Measurements from ENCODE around the gene VWF. TPM values are rescaled to one million over a fixed set of nuclear protein-coding genes. Genes with fewer than 3 reads are reported as not detected.

The VWF gene
- polyA plus RNA-seq, 1 donor (not counting 4 experiments of a cell fraction or from before 2014, with no cell fraction given) = 0.01 TPM

- FAIRE-seq (no peak), DNase-seq (ENCODE audit: low read depth, low spot score) (no peak)
- Histone ChIP-seq H3K9me1 (ENCODE audit: control insufficient read depth, extremely low read depth, insufficient read depth, low read length) (no peaks in the 10 kb centered on the region), H3K27me3 (ENCODE audit: control insufficient read depth, extremely low read depth, insufficient read depth, low read length) (peaks cover 4% of the 10 kb centered on the region), H3K9ac (ENCODE audit: control insufficient read depth, extremely low read depth, insufficient read depth, low read length) (no peak overlapping the region), H3K9me3 (ENCODE audit: control insufficient read depth, low read depth, low read length) (no peaks in the 10 kb centered on the region), H3K36me3 (ENCODE audit: control insufficient read depth in 2 of 2, extremely low read depth in 1 of 2, insufficient read depth in 2 of 2, low read length in 2 of 2) (no peaks in the 10 kb centered on the region), H3K79me2 (ENCODE audit: control insufficient read depth, insufficient read depth, low read length) (no peaks in the 10 kb centered on the region), H4K20me1 (ENCODE audit: control insufficient read depth, extremely low read depth, insufficient read depth, low read length) (no peaks in the 10 kb centered on the region), H3K4me1 (ENCODE audit: control insufficient read depth, extremely low read depth, insufficient read depth, low read length) (no peaks in the 10 kb centered on the region), H2AFZ (ENCODE audit: control insufficient read depth, low read length) (no peak overlapping the region), H3K4me3 (ENCODE audit: control insufficient read depth in 2 of 3, extremely low read depth in 1 of 3, insufficient read depth in 2 of 3, low read depth in 1 of 3, low read length in 3 of 3) (no peak overlapping the region), H3K4me2 (ENCODE audit: control insufficient read depth, extremely low read depth, insufficient read depth, low read depth, low read length) (no peak overlapping the region), H3K27ac (ENCODE audit: control insufficient read depth, insufficient read depth, low read length) (no peak overlapping the region)
- dilution Hi-C loops (cut with MboI; ENCODE audit: extremely low pct_ligation_motif_present, low sequenced_read_pairs) = no loop called here
- no peak for TF ChIP-seq CTCF (optimal IDR thresholded peaks at IDR 0.05 in 1 of 3, IDR thresholded peaks at IDR 0.05 in 1 of 3, conservative IDR thresholded peaks at IDR 0.05 in 1 of 3; ENCODE audit: extremely low read depth in 1 of 3, insufficient read depth in 2 of 3, low read length in 3 of 3)
These were observed 12.5 kb downstream of the VWF start for GRCh38 chr12:6112004-6112403.

GRCh38 chr12:6110006-6110405 lies 14.5 kb downstream of the VWF start:
- Histone ChIP-seq H4K20me1 (ENCODE audit: control insufficient read depth, extremely low read depth, insufficient read depth, low read length) (no peaks in the 10 kb centered on the region), H3K4me3 (ENCODE audit: control insufficient read depth in 2 of 3, extremely low read depth in 1 of 3, insufficient read depth in 2 of 3, low read depth in 1 of 3, low read length in 3 of 3) (no peak overlapping the region), H3K9me1 (ENCODE audit: control insufficient read depth, extremely low read depth, insufficient read depth, low read length) (no peaks in the 10 kb centered on the region), H3K9ac (ENCODE audit: control insufficient read depth, extremely low read depth, insufficient read depth, low read length) (no peak overlapping the region), H3K9me3 (ENCODE audit: control insufficient read depth, low read depth, low read length) (no peaks in the 10 kb centered on the region), H3K4me2 (ENCODE audit: control insufficient read depth, extremely low read depth, insufficient read depth, low read depth, low read length) (no peak overlapping the region), H3K27ac (ENCODE audit: control insufficient read depth, insufficient read depth, low read length) (no peak overlapping the region), H3K4me1 (ENCODE audit: control insufficient read depth, extremely low read depth, insufficient read depth, low read length) (no peaks in the 10 kb centered on the region), H3K79me2 (ENCODE audit: control insufficient read depth, insufficient read depth, low read length) (no peaks in the 10 kb centered on the region), H2AFZ (ENCODE audit: control insufficient read depth, low read length) (no peak overlapping the region), H3K36me3 (ENCODE audit: control insufficient read depth in 2 of 2, extremely low read depth in 1 of 2, insufficient read depth in 2 of 2, low read length in 2 of 2) (no peaks in the 10 kb centered on the region), H3K27me3 (ENCODE audit: control insufficient read depth, extremely low read depth, insufficient read depth, low read length) (peaks cover 4% of the 10 kb centered on the region)
- no peak for FAIRE-seq
- TF ChIP-seq EZH2 (IDR thresholded peaks at IDR 0.05; ENCODE audit: low read length) (no peak), CTCF (optimal IDR thresholded peaks at IDR 0.05 in 1 of 3, IDR thresholded peaks at IDR 0.05 in 1 of 3, conservative IDR thresholded peaks at IDR 0.05 in 1 of 3; ENCODE audit: extremely low read depth in 1 of 3, insufficient read depth in 2 of 3, low read length in 3 of 3) (no peak)
- no peak for DNase-seq (ENCODE audit: low read depth, low spot score)
- dilution Hi-C loops (cut with MboI; ENCODE audit: extremely low pct_ligation_motif_present, low sequenced_read_pairs) = no loop called here
